Activated T-helper 17 cell treated with anti-CD3 and anti-CD28 coated beads, Interleukin-2, amount 50 U/mL, for 72 hours (primary cell): ENCODE measurements around the gene PHF20. TPM values are rescaled to one million over a fixed set of nuclear protein-coding genes. Genes with fewer than 3 reads are reported as not detected.
"Not testable (repeated sequence)": the region's sequence is repeated elsewhere in the genome, so short reads cannot be mapped to it uniquely, and the experiment has no call there.

Experiments used
- ATAC-seq: fragments of 150-1000 bp; cut with Tn5 transposase; replicated peaks from 2 replicates; pipeline ENCODE4 v1.10.0; 2021; ENCODE audit warnings: mild to moderate bottlenecking, moderate library complexity
- H3K27ac Mint-ChIP-seq: one replicate; pipeline ENCODE4 v1.8.0; 2022; ENCODE audit warnings: mixed read lengths
- H3K27me3 Mint-ChIP-seq: one replicate; pipeline ENCODE4 v1.8.0; 2022; ENCODE audit warnings: mixed read lengths
- H3K36me3 Mint-ChIP-seq: one replicate; pipeline ENCODE4 v1.8.0; 2022; ENCODE audit warnings: low read depth, mild to moderate bottlenecking, mixed read lengths
- H3K4me1 Mint-ChIP-seq: one replicate; pipeline ENCODE4 v1.8.0; 2022; ENCODE audit warnings: mixed read lengths
- H3K4me3 Mint-ChIP-seq: one replicate; pipeline ENCODE4 v1.8.0; 2022; ENCODE audit warnings: mild to moderate bottlenecking, mixed read lengths
- H3K9me3 Mint-ChIP-seq: one replicate; pipeline ENCODE4 v1.8.0; 2022; ENCODE audit warnings: mixed read lengths
- total RNA-seq, 2 donors: library from RNA; stranded (reverse); gene quantifications; one replicate each; pipeline ENCODE4 v1.2.3, GENCODE V29; 2022

The PHF20 gene
- total RNA-seq, result 10 to 100 TPM; 70.3 to 73.0 TPM

DNA sequence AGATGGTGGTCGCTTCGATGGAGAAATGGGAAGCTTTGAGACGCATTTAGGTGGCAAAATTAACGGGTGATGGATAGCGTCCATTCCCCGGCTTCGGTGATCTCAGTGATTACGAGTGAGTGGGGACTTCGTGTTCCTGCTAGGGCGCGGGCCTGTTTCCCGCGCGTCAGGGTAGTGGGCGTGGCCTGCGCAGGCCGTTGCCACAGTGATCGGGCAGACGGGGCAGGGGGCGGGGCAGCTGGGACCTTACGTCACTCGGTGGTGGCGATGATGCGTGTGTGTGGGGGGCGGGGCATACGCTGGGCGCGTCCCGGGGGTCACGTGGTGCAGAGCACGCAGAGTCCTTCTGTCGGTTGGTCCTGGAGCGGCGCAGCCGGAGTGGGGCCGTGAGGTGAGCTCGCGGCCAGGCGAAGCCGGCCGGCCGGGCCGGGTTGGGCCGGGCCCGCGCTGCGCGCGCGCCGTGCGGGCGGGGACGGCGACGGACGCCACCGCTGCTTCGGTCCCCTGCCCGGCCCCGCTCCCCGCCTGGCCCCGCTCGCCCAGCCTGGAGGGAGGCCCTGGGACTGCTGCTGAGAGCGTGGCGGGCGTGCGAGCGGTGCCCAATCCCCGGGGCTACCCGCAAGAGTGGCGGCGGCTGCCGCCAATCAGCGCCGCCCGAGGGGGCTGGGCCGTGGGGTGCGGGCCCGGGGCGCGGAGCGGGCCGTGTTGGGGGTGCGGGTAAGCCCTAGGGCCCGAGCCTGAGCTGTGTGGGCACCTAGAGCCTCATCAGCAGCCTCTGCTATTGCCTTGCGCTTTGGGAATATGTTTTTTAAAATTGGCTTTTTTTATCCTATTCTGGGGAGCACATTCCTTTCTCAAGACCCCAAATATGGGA lies at the start of gene PHF20:
Gene PHF20 (plus strand): TSS at position 327 of the 874 bp plus-strand sequence. CDS start 29,508 bp downstream, outside the sequence.
- peaks cover 48% of the 10 kb centered on the region for H3K4me1 Mint-ChIP-seq
- peaks cover 7% of the 10 kb centered on the region for H3K9me3 Mint-ChIP-seq
- peak within 1 kb of the TSS; percentile 97 for H3K4me3 Mint-ChIP-seq
- ATAC-seq, result peak; percentile 90
- H3K27me3 Mint-ChIP-seq, result no peaks in the 10 kb centered on the region
- H3K27ac Mint-ChIP-seq, result peak within 1 kb of the TSS; percentile 97
- peaks cover 35% of the 10 kb centered on the region for H3K36me3 Mint-ChIP-seq

DNA sequence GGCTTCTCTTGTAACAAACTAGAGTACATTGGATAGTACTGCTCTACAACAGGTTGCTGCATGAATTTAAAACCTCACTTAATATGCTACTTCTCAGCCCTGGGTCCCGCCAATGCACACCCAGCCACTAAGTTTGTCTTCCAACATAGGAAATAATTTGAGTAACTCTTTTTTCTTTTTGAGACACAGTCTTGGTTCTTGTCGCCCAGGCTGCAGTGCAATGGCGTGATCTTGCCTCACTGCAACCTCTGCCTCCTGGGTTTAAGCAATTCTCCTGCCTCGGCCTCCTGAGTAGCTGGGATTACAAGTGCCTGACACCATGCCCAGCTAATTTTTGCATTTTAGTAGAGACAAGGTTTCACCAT lies 48.6 kb upstream of the PHF20 start:
- H3K27me3 Mint-ChIP-seq, ATAC-seq, H3K9me3 Mint-ChIP-seq, H3K4me1 Mint-ChIP-seq, H3K4me3 Mint-ChIP-seq, H3K27ac Mint-ChIP-seq: not testable (repeated sequence)
- H3K36me3 Mint-ChIP-seq, result peaks cover 100% of the 10 kb centered on the region

GRCh38 chr20:35723652-35724320 lies 48.0 kb upstream of the PHF20 start:
- not testable (repeated sequence) for H3K4me1 Mint-ChIP-seq, H3K4me3 Mint-ChIP-seq, H3K27me3 Mint-ChIP-seq, ATAC-seq, H3K9me3 Mint-ChIP-seq, H3K27ac Mint-ChIP-seq
- peaks cover 100% of the 10 kb centered on the region for H3K36me3 Mint-ChIP-seq

GRCh38 chr20:35724321-35725230 lies 47.2 kb upstream of the PHF20 start:
- no peak for ATAC-seq
- H3K4me3 Mint-ChIP-seq, result no peak overlapping the region
- H3K4me1 Mint-ChIP-seq, result peaks cover 9% of the 10 kb centered on the region
- no peak overlapping the region for H3K27ac Mint-ChIP-seq
- H3K9me3 Mint-ChIP-seq, result no peaks in the 10 kb centered on the region
- peaks cover 100% of the 10 kb centered on the region for H3K36me3 Mint-ChIP-seq
- H3K27me3 Mint-ChIP-seq, result no peaks in the 10 kb centered on the region

- Mint-ChIP-seq H3K4me3 (no peak overlapping the region), H3K4me1 (peaks cover 14% of the 10 kb centered on the region), H3K27ac (no peak overlapping the region), H3K36me3 (peaks cover 100% of the 10 kb centered on the region), H3K9me3 (no peaks in the 10 kb centered on the region), H3K27me3 (no peaks in the 10 kb centered on the region)
- ATAC-seq, result no peak
Measured at GRCh38 chr20:35726842-35727711, 44.7 kb upstream of the PHF20 start.

DNA sequence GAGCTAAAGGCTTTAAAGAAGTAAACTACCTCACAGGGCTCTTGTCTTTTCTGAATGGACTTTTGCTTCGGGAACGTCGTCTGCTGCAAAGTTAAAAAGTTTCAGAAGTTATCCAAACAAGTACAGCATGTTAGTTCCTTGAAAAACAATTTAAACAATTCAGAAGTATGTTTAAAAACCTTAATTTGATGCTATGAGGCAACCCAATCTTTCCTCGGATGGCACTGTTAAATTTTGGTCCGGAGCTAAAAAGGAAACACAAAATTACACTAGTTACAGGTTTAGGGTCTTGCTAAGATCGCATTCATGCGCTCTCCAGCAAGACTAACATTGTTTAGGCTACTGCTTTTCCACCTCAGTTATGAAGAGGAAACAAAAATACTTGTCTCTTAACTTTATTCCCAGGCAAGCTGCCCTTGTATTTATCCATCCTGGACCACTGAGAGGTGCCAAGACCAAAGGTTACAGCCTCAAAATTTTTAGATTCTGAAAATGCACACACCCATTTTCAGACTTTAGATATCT lies 42.5 kb upstream of the PHF20 start:
- H3K27me3 Mint-ChIP-seq, result no peaks in the 10 kb centered on the region
- H3K27ac Mint-ChIP-seq, result no peak overlapping the region
- peaks cover 21% of the 10 kb centered on the region for H3K4me1 Mint-ChIP-seq
- no peak for ATAC-seq
- H3K9me3 Mint-ChIP-seq, result no peaks in the 10 kb centered on the region
- H3K4me3 Mint-ChIP-seq, result no peak overlapping the region
- peaks cover 100% of the 10 kb centered on the region for H3K36me3 Mint-ChIP-seq

DNA sequence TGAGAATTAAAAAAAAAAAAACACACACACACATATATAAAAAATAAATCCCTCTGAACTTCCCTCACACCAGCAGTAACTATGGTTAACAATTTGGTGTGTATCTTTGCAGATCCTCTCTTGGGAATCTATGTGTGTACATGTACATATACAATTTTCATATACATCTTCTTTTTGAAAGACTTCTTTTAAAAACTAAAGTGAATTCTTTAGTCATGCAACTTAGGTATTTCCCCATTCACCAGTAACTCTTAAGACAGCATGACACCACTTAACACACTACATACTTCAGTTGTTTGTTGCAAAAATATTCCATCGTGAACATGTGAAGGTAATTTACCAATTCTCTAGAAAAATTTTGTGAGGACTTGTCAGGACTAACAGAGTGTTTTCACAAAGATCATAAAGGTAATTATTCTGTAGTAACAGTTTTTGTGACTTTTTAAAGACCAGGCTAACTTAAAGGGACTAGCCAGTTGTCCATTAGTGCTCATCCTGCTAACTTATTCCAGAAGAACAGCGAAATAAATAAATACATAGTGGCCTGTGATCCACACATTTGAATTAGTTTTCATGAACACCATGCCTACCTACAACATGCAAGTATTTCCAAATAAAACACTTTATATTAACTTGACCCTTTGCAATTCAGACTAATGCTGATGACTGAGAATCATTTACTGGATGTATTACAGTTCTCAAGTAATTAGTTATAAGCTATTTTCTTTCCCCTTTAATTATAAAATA lies 41.8 kb upstream of the PHF20 start:
- Mint-ChIP-seq H3K27me3 (no peaks in the 10 kb centered on the region), H3K4me1 (peaks cover 25% of the 10 kb centered on the region), H3K4me3 (peak overlapping the region; percentile 12), H3K27ac (no peak overlapping the region), H3K36me3 (peaks cover 100% of the 10 kb centered on the region), H3K9me3 (no peaks in the 10 kb centered on the region)
- ATAC-seq, result peak; percentile 40

DNA sequence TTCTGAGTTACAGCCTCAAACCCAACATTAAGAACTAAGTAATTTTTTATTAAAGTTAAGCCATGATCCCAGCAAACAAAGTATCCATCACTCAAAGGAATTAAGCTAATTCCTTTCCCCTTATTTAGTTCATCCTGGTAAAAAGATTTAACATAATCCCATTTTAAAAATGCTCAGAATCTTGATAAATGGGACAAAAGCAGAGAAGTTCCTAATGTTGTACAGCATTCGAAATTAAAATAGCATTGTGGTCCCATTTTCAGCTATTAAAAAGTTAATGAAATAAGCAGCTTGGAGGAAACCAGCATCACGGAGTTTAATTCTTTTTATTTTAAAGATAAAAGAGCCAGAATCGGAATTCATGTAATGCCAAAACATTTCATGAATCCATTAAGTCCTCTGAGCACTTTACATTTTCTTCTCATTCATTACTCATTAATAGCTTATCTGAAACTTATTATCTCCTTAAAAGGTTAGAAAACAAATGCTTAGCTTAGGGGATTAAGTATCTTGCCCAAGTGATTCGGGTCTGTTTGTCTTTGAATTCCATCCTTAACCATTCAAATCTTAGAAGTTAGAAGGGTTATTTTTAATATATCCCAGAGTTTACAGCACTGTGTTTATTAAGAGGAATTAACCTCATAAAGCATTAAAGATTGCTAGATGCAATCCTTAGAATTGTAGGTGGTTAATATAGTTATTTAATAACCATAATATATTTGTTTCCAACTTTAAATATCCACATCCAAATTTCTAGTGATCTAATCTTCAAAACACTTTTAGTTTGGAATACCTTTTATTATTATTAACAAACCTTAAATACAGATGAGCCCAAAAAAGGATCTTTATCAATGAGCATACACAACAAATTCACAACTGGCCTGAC lies 41.0 kb upstream of the PHF20 start:
- ATAC-seq, result no peak
- Mint-ChIP-seq H3K4me3 (peak overlapping the region; percentile 19), H3K27ac (no peak overlapping the region), H3K9me3 (no peaks in the 10 kb centered on the region), H3K36me3 (peaks cover 100% of the 10 kb centered on the region), H3K27me3 (no peaks in the 10 kb centered on the region), H3K4me1 (peaks cover 28% of the 10 kb centered on the region)

- Mint-ChIP-seq H3K4me1 (peaks cover 31% of the 10 kb centered on the region), H3K27me3 (no peaks in the 10 kb centered on the region), H3K36me3 (peaks cover 100% of the 10 kb centered on the region), H3K9me3 (no peaks in the 10 kb centered on the region), H3K4me3 (peak overlapping the region; percentile 19), H3K27ac (peak overlapping the region; percentile 7)
- no peak for ATAC-seq
Measured at GRCh38 chr20:35731469-35731788, 40.4 kb upstream of the PHF20 start.

GRCh38 chr20:35731862-35732643 lies 39.8 kb upstream of the PHF20 start:
- ATAC-seq, result no peak
- H3K4me3 Mint-ChIP-seq, result peak overlapping the region; percentile 19
- H3K27me3 Mint-ChIP-seq, result no peaks in the 10 kb centered on the region
- peak overlapping the region; percentile 7 for H3K27ac Mint-ChIP-seq
- no peaks in the 10 kb centered on the region for H3K9me3 Mint-ChIP-seq
- H3K36me3 Mint-ChIP-seq, result peaks cover 100% of the 10 kb centered on the region
- H3K4me1 Mint-ChIP-seq, result peaks cover 26% of the 10 kb centered on the region

DNA sequence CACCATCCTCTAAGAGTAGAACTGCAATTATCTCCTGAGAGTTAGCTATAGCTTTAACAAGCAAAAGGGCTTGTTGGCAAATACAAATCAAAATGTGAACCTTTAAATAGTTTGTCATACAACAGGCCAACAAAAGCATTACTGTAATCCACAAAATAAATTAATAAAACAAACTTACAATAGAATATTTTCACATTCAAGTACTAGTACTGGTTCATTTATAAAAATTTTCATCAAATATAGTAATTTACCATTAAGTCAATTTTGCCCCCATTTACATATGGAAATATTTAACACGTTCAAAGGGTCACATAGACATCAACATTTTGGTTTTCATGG lies 39.2 kb upstream of the PHF20 start:
- H3K27ac Mint-ChIP-seq, result no peak overlapping the region
- peaks cover 100% of the 10 kb centered on the region for H3K36me3 Mint-ChIP-seq
- H3K4me1 Mint-ChIP-seq, result peaks cover 26% of the 10 kb centered on the region
- ATAC-seq, result no peak
- no peaks in the 10 kb centered on the region for H3K9me3 Mint-ChIP-seq
- H3K27me3 Mint-ChIP-seq, result no peaks in the 10 kb centered on the region
- H3K4me3 Mint-ChIP-seq, result peak overlapping the region; percentile 69

- peak overlapping the region; percentile 69 for H3K4me3 Mint-ChIP-seq
Measured at GRCh38 chr20:35734374-35734773, 37.4 kb upstream of the PHF20 start.

More at GRCh38 chr20:35734374-35734773, 37.4 kb upstream of the PHF20 start:
- no peaks in the 10 kb centered on the region for H3K9me3 Mint-ChIP-seq
- peaks cover 100% of the 10 kb centered on the region for H3K36me3 Mint-ChIP-seq
- H3K4me1 Mint-ChIP-seq, result peaks cover 36% of the 10 kb centered on the region
- peak overlapping the region; percentile 75 for H3K27ac Mint-ChIP-seq
- H3K27me3 Mint-ChIP-seq, result no peaks in the 10 kb centered on the region
- ATAC-seq, result no peak
